ENCODE results near the gene GTF3C5. TPM values are rescaled to one million over a fixed set of nuclear protein-coding genes. Genes with fewer than 3 reads are reported as not detected.
A peak's percentile ranks its signal among the peaks of the same experiment; 100 is the strongest.

Gene GTF3C5
- total and polyA plus RNA-seq, 2 of the 4 experiments (the other 2 are of a cell fraction) = 49.1 to 52.3 TPM

DNA sequence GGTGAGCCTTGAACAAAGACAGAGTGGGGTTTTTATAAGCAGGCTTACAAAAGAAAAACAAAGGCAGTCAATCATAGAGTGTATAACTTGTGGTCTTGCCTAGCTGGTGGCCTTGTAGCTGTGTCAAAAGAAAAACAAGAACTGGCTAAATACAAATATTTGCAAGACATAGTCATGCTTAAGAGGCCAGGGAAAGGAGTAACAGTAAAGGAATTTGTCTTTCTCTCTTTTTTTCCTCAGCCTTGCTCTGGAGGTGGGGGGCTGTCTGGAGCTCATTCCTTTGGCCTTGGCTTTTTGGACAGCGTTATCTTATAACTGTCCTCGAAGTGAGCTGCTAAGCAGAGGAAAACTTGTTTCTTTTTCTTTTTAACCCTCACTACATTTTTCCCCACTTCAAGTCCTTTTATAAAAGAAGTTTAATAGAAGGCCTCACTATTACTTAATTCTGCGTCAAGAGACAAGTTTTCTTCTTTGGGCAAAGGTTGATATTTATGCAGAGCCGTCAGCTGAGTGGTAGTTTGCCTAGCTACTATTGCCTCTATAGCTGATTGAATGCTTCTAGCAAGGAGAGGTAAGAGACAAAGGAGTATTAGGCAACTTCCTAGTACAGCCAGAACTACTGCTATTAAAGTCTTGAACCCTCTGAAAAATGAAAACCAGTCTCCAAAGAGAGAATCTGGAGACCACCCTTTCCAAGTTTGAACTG lies 45.3 kb downstream of the GTF3C5 start:
- Histone ChIP-seq H2BK15ac (ENCODE audit: low read depth, low read length) (no peak overlapping the region), H4K91ac (ENCODE audit: insufficient read depth, low read depth, low read length) (no peak overlapping the region; the same call in 1 of the 2 replicates), H3K4me1 (ENCODE audit: control insufficient read depth, insufficient read depth, low read length) (peaks cover 7% of the 10 kb centered on the region), H3K36me3 (ENCODE audit: control insufficient read depth, insufficient read depth, low read length) (no peaks in the 10 kb centered on the region; the same call in 1 of the 2 replicates), H3K9me3 (ENCODE audit: control insufficient read depth, insufficient read depth, low read length) (no peaks in the 10 kb centered on the region), H3K56ac (ENCODE audit: extremely low read depth, insufficient read depth, low read length) (no peak overlapping the region), H3K4ac (ENCODE audit: low read depth, low read length) (no peak overlapping the region), H3K79me1 (ENCODE audit: low read depth in 1 of 2, low read length in 2 of 2) (no peaks in the 10 kb centered on the region), H2AK9ac (replicated peaks; ENCODE audit: low read depth, low read length, poor library complexity) (no peak overlapping the region), H3K18ac (ENCODE audit: low read depth, low read length) (no peak overlapping the region), H4K5ac (ENCODE audit: low read depth, low read length) (no peak overlapping the region), H3K23ac (ENCODE audit: low read depth, low read length) (no peak overlapping the region), H2AK5ac (ENCODE audit: low read depth, low read length) (no peak overlapping the region), H4K20me1 (ENCODE audit: insufficient read depth, low read length) (peaks cover 11% of the 10 kb centered on the region; the same call in 1 of the 2 replicates), H3K14ac (replicated peaks; ENCODE audit: low read depth, low read length) (no peak overlapping the region), H4K8ac (ENCODE audit: low read depth in 2 of 2, low read length in 2 of 2) (no peak overlapping the region), H3K9ac (ENCODE audit: low read depth, low read length) (no peak overlapping the region), H2AFZ (replicated peaks; ENCODE audit: low read length, poor library complexity) (no peak overlapping the region), H3K4me3 (ENCODE audit: insufficient read depth, low read depth, low read length) (no peak overlapping the region), H3K27me3 (ENCODE audit: control insufficient read depth, insufficient read depth, low read length) (peaks cover 22% of the 10 kb centered on the region), H2BK5ac (ENCODE audit: low read depth, low read length, poor library complexity, severe bottlenecking) (peak overlapping the region; percentile 3), H3K4me2 (ENCODE audit: low read depth, low read length) (peak overlapping the region; percentile 51; the same call in 1 of the 2 replicates), H3K27ac (ENCODE audit: insufficient read depth, low read length) (no peak overlapping the region), H3K9me1 (ENCODE audit: insufficient read depth, low read length) (no peaks in the 10 kb centered on the region), H2BK120ac (ENCODE audit: low read depth, low read length) (no peak overlapping the region), H2BK20ac (ENCODE audit: low read depth, low read length) (0 out of 2 replicates have a peak overlapping the region, but pooled peaks have one; percentile 22)
- ATAC-seq (ENCODE audit: low read depth) = peak; percentile 91
- in situ Hi-C loops (cut with MboI; ENCODE audit: low sequenced_read_pairs) = no loop called here
- CTCF ChIA-PET = interaction anchor here (0.8 to 2.9 kb wide), 3 partner anchors 19 to 71 kb away, joined by 3 to 10 read pairs (median 3); no protein-coding TSS in a partner anchor
- POLR2A ChIA-PET (ENCODE audit: unreplicated experiment) = interaction anchor here (1.2 kb wide), 1 partner anchor 46 kb away, joined by 4 read pairs; the partner anchor contains the start of gene GTF3C5
- intact Hi-C loops (cut with micrococcal nuclease) = no loop called here
- no CpG with 5 or more reads among the region's 4 CpGs for WGBS, 2 experiments (ENCODE audit: extremely low coverage in 2 of 2, insufficient read length in 1 of 2)
- BruUV-seq (replicated peaks) = no TSS peak
- DNase-seq = peak; percentile 87
- dilution Hi-C loops (cut with HindIII; ENCODE audit: low sequenced_read_pairs, unreplicated experiment) = no loop called here
- TF ChIP-seq BHLHE40 (IDR thresholded peaks at IDR 0.05; ENCODE audit: low read depth, low read length) = 0 out of 2 replicates have a peak, but pooled peaks have one; percentile 23
- TF ChIP-seq RAD21 (IDR thresholded peaks at IDR 0.05; ENCODE audit: low read length) = no peak
- no peak for TF ChIP-seq RFX5 (IDR thresholded peaks at IDR 0.05; ENCODE audit: low read depth, low read length)
- TF ChIP-seq FOS (IDR thresholded peaks at IDR 0.05; ENCODE audit: low read depth, low read length) = peak; percentile 72
- TF ChIP-seq MAZ (IDR thresholded peaks at IDR 0.05; ENCODE audit: borderline replicate concordance, low read depth, low read length) = peak; percentile 87
- TF ChIP-seq CEBPB (IDR thresholded peaks at IDR 0.05; ENCODE audit: low read depth, low read length) = no peak
